HepG2 (cell line): Measurements from ENCODE around the gene ITPK1. TPM values are rescaled to one million over a fixed set of nuclear protein-coding genes. Genes with fewer than 3 reads are reported as not detected.

Experiments
- HNF4A ChIP-seq: sonication (generic); formaldehyde crosslinking; IDR thresholded peaks from 2 replicates; pipeline ENCODE4 v1.4.0; 2020; ENCODE audit warnings: missing genetic modification reagents
- NFYB ChIP-seq: sonication (generic); formaldehyde crosslinking; IDR thresholded peaks from 2 replicates; pipeline ENCODE4 v1.4.0; 2020; ENCODE audit warnings: missing genetic modification reagents
- NR0B2 ChIP-seq: sonication (generic); formaldehyde crosslinking; IDR thresholded peaks from 2 replicates; pipeline ENCODE4 v1.4.0; 2020; ENCODE audit warnings: mild to moderate bottlenecking, missing genetic modification reagents
- PAX8 ChIP-seq: sonication (generic); formaldehyde crosslinking; IDR thresholded peaks from 2 replicates; pipeline ENCODE4 v1.8.0; 2022; ENCODE audit warnings: mild to moderate bottlenecking, missing genetic modification reagents, borderline replicate concordance
- RARA ChIP-seq: IDR thresholded peaks from 2 replicates; pipeline ENCODE4 v1.6.1; 2016; ENCODE audit warnings: missing genetic modification reagents, missing compliant biosample characterization
- RXRA ChIP-seq: sonication (generic); formaldehyde crosslinking; IDR thresholded peaks from 2 replicates; pipeline ENCODE4 v1.5.1; 2020; ENCODE audit warnings: missing genetic modification reagents
- SOX6 ChIP-seq, 2 experiments: fragments of 450-650 bp in 1 of 2; sonication (generic) in 1 of 2; formaldehyde crosslinking in 1 of 2; IDR thresholded peaks; 2 replicates each; pipeline versions ENCODE4 v1.4.0 to v1.6.1; 2017 to 2020; ENCODE audit warnings: antibody characterized with exemption in 1 of 2, mild to moderate bottlenecking in 1 of 2, missing genetic modification reagents in 1 of 2
- TBX2 ChIP-seq: sonication (generic); formaldehyde crosslinking; IDR thresholded peaks from 2 replicates; pipeline ENCODE4 v1.5.0; 2020; ENCODE audit warnings: missing genetic modification reagents, mild to moderate bottlenecking, borderline replicate concordance
- ZBTB20 ChIP-seq: sonication (generic); formaldehyde crosslinking; IDR thresholded peaks from 2 replicates; pipeline ENCODE4 v1.8.1; 2023; ENCODE audit warnings: missing genetic modification reagents, low read depth, mild to moderate bottlenecking, borderline replicate concordance
- ZBTB33 ChIP-seq: sonication (generic); formaldehyde crosslinking; IDR thresholded peaks from 2 replicates; pipeline ENCODE4 v1.4.0; 2020; ENCODE audit warnings: missing genetic modification reagents
- ZNF12 ChIP-seq: sonication (generic); formaldehyde crosslinking; IDR thresholded peaks from 2 replicates; pipeline ENCODE4 v1.5.0; 2020; ENCODE audit warnings: missing genetic modification reagents
- ZNF296 ChIP-seq: sonication (generic); formaldehyde crosslinking; conservative IDR thresholded peaks from 2 replicates; pipeline ENCODE4 v1.5.0; 2020; ENCODE audit warnings: mild to moderate bottlenecking, missing genetic modification reagents
- ZNF331 ChIP-seq: sonication (generic); formaldehyde crosslinking; IDR thresholded peaks from 2 replicates; pipeline ENCODE4 v1.4.0; 2020; ENCODE audit warnings: missing genetic modification reagents
- ZNF343 ChIP-seq: sonication (generic); formaldehyde crosslinking; IDR thresholded peaks from 2 replicates; pipeline ENCODE4 v1.4.0; 2020; ENCODE audit warnings: mild to moderate bottlenecking, missing genetic modification reagents
- ZNF629 ChIP-seq: sonication (generic); formaldehyde crosslinking; conservative IDR thresholded peaks from 2 replicates; pipeline ENCODE4 v1.5.0; 2020; ENCODE audit warnings: missing genetic modification reagents
- ZSCAN29 ChIP-seq: sonication (generic); formaldehyde crosslinking; conservative IDR thresholded peaks from 2 replicates; pipeline ENCODE4 v1.4.0; 2020; ENCODE audit warnings: mild to moderate bottlenecking, missing genetic modification reagents
- polyA plus RNA-seq, 8 experiments: library from polyadenylated mRNA; depleted of rRNA in 3 of 8; stranded (reverse) in 7 of 8; unstranded in 1 of 8; fragments of >200 nt; fragmentation: Illumina TruSeq in 4 of 8; extraction: Trizol in 4 of 8; gene quantifications; 2 replicates each; pipeline versions ENCODE4 v1.2.1 to v1.2.3, GENCODE V29; 2011 to 2016; ENCODE audit warnings: low read depth in 4 of 8, missing spikeins in 1 of 8, mixed read lengths in 1 of 8; ENCODE audit not compliant: insufficient read depth in 1 of 8
- total RNA-seq, 5 experiments: library from RNA; depleted of rRNA; stranded (reverse); fragments of >200 nt; fragmentation: Illumina TruSeq; extraction: Trizol; gene quantifications; 2 replicates each; pipeline ENCODE4 v1.2.3, GENCODE V29; 2016; ENCODE audit warnings: low read depth in 1 of 5
- TF ChIP-seq, protein P1 (sequence below): sonication (generic); formaldehyde crosslinking; IDR thresholded peaks from 2 replicates; pipeline ENCODE4 v1.5.0; 2020; ENCODE audit warnings: missing genetic modification reagents, mild to moderate bottlenecking, borderline replicate concordance
- TF ChIP-seq, protein P2 (sequence below): sonication (generic); formaldehyde crosslinking; IDR thresholded peaks from 2 replicates; pipeline ENCODE4 v1.4.0; 2020; ENCODE audit warnings: missing genetic modification reagents, mild to moderate bottlenecking, borderline replicate concordance
- TF ChIP-seq, protein P3 (sequence below): sonication (generic); formaldehyde crosslinking; conservative IDR thresholded peaks from 2 replicates; pipeline ENCODE4 v1.4.0; 2020; ENCODE audit warnings: mild to moderate bottlenecking, missing genetic modification reagents, moderate library complexity

The ITPK1 gene
- total and polyA plus RNA-seq, 2 of the 13 experiments (the other 11 are each of a cell fraction or from before 2014, with no cell fraction given), result 20.5 to 47.5 TPM

- TF ChIP-seq RXRA (CRISPR knock-in tag), result no peak
- TF ChIP-seq ZBTB20 (CRISPR knock-in tag), result no peak
- TF ChIP-seq ZNF296 (CRISPR knock-in tag), result 0 out of 2 replicates have a peak, but pooled peaks have one; percentile 40
- TF ChIP-seq, protein P1, sequence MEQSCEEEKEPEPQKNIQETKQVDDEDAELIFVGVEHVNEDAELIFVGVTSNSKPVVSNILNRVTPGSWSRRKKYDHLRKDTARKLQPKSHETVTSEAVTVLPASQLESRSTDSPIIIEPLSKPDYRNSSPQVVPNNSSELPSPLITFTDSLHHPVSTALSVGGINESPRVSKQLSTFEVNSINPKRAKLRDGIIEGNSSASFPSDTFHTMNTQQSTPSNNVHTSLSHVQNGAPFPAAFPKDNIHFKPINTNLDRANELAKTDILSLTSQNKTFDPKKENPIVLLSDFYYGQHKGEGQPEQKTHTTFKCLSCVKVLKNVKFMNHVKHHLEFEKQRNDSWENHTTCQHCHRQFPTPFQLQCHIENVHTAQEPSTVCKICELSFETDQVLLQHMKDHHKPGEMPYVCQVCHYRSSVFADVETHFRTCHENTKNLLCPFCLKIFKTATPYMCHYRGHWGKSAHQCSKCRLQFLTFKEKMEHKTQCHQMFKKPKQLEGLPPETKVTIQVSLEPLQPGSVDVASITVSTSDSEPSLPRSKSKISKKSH (CRISPR knock-in tag), result 0 out of 2 replicates have a peak, but pooled peaks have one; percentile 34
- 0 out of 2 replicates have a peak, but pooled peaks have one; percentile 39 for TF ChIP-seq TBX2 (CRISPR knock-in tag)
- TF ChIP-seq, protein P2, sequence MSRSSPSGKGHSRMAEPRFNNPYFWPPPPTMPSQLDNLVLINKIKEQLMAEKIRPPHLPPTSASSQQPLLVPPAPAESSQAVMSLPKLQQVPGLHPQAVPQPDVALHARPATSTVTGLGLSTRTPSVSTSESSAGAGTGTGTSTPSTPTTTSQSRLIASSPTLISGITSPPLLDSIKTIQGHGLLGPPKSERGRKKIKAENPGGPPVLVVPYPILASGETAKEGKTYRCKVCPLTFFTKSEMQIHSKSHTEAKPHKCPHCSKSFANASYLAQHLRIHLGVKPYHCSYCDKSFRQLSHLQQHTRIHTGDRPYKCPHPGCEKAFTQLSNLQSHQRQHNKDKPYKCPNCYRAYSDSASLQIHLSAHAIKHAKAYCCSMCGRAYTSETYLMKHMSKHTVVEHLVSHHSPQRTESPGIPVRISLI (CRISPR knock-in tag), result no peak
- TF ChIP-seq ZNF629 (CRISPR knock-in tag), result peak; percentile 73
- TF ChIP-seq, protein P3, sequence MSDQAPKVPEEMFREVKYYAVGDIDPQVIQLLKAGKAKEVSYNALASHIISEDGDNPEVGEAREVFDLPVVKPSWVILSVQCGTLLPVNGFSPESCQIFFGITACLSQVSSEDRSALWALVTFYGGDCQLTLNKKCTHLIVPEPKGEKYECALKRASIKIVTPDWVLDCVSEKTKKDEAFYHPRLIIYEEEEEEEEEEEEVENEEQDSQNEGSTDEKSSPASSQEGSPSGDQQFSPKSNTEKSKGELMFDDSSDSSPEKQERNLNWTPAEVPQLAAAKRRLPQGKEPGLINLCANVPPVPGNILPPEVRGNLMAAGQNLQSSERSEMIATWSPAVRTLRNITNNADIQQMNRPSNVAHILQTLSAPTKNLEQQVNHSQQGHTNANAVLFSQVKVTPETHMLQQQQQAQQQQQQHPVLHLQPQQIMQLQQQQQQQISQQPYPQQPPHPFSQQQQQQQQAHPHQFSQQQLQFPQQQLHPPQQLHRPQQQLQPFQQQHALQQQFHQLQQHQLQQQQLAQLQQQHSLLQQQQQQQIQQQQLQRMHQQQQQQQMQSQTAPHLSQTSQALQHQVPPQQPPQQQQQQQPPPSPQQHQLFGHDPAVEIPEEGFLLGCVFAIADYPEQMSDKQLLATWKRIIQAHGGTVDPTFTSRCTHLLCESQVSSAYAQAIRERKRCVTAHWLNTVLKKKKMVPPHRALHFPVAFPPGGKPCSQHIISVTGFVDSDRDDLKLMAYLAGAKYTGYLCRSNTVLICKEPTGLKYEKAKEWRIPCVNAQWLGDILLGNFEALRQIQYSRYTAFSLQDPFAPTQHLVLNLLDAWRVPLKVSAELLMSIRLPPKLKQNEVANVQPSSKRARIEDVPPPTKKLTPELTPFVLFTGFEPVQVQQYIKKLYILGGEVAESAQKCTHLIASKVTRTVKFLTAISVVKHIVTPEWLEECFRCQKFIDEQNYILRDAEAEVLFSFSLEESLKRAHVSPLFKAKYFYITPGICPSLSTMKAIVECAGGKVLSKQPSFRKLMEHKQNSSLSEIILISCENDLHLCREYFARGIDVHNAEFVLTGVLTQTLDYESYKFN (CRISPR knock-in tag), result peak; percentile 29; the same call in 1 of the 2 replicates
- no peak for TF ChIP-seq NFYB (CRISPR knock-in tag)
- TF ChIP-seq NR0B2 (CRISPR knock-in tag), result no peak
- no peak for TF ChIP-seq ZNF331 (CRISPR knock-in tag)
- TF ChIP-seq ZNF343 (CRISPR knock-in tag), result no peak
- peak; percentile 51 for TF ChIP-seq RARA (CRISPR knock-in tag)
- TF ChIP-seq HNF4A (CRISPR knock-in tag), result peak; percentile 40; the same call in 1 of the 2 replicates
- no peak for TF ChIP-seq SOX6 (IDR thresholded peaks at IDR 0.05)
- TF ChIP-seq SOX6 (CRISPR knock-in tag; IDR thresholded peaks at IDR 0.05), result 0 out of 2 replicates have a peak, but pooled peaks have one; percentile 14
- peak; percentile 77; the same call in 1 of the 2 replicates for TF ChIP-seq ZSCAN29 (CRISPR knock-in tag)
- no peak for TF ChIP-seq ZNF12
- peak; percentile 80 for TF ChIP-seq ZBTB33 (CRISPR knock-in tag)
- TF ChIP-seq PAX8 (CRISPR knock-in tag), result no peak
These were observed 70.5 kb downstream of the ITPK1 start (continued) for GRCh38 chr14:93045211-93045674.
